SU-DHL-6 (cell line): ENCODE results near the gene CERT1.

Source experiments
- H2AFZ ChIP-seq: fragments of 200-600 bp; sonication (generic); 2 replicates; pipeline ENCODE4 v1.6.1; 2014; ENCODE audit warnings: low read depth, mild to moderate bottlenecking, moderate library complexity, mixed read lengths, antibody characterized with exemption, low read length; ENCODE audit not compliant: severe bottlenecking
- H3F3A ChIP-seq: fragments of 200-600 bp; shearing (Covaris generic); 2 replicates; pipeline ENCODE4 v1.6.0; 2016; ENCODE audit warnings: antibody characterized with exemption, mild to moderate bottlenecking; ENCODE audit not compliant: insufficient read depth
- H3K27ac ChIP-seq: fragments of 200-600 bp; sonication (generic); 2 replicates; pipeline ENCODE4 v1.5.1; 2016; ENCODE audit warnings: low read depth, mild to moderate bottlenecking, low read length, moderate library complexity, mixed read lengths
- H3K27me3 ChIP-seq: fragments of 200-600 bp; sonication (generic), shearing (Covaris generic); 2 replicates; pipeline ENCODE4 v1.6.0; 2014; ENCODE audit warnings: mild to moderate bottlenecking, low read length
- H3K36me3 ChIP-seq: fragments of 200-600 bp; sonication (generic); 2 replicates; pipeline ENCODE4 v1.6.1; 2014; ENCODE audit warnings: mild to moderate bottlenecking, low read length, mixed read lengths
- H3K4me2 ChIP-seq: fragments of 300-600, 200-600 bp; shearing (Covaris generic), sonication (generic); 2 replicates; pipeline ENCODE4 v1.6.0; 2014; ENCODE audit warnings: low read length, low read depth, mild to moderate bottlenecking; ENCODE audit not compliant: poor library complexity, severe bottlenecking
- H3K4me3 ChIP-seq: fragments of 200-600 bp; sonication (generic); 2 replicates; pipeline ENCODE4 v1.5.1; 2014; ENCODE audit warnings: antibody characterized with exemption, low read length, mild to moderate bottlenecking, mixed read lengths; ENCODE audit not compliant: insufficient read depth, poor library complexity, severe bottlenecking
- H3K79me2 ChIP-seq: fragments of 200-600 bp; sonication (generic); 2 replicates; pipeline ENCODE4 v1.6.1; 2014; ENCODE audit warnings: mild to moderate bottlenecking, low read length, moderate library complexity; ENCODE audit not compliant: insufficient read depth
- H3K9ac ChIP-seq: fragments of 200-600 bp; sonication (generic); 2 replicates; pipeline ENCODE4 v1.7.0; 2014; ENCODE audit warnings: mild to moderate bottlenecking, low read length
- H3K9me2 ChIP-seq: fragments of 200-600 bp; sonication (generic); replicated peaks from 2 replicates; pipeline ENCODE4 v1.6.1; 2014; ENCODE audit warnings: low read length; ENCODE audit not compliant: insufficient read depth
- H3K9me3 ChIP-seq: fragments of 200-600 bp; sonication (generic); 2 replicates; pipeline ENCODE4 v1.6.1; 2014; ENCODE audit warnings: low read length, mixed read lengths; ENCODE audit not compliant: insufficient read depth
- H4K20me1 ChIP-seq: fragments of 200-600 bp; sonication (generic); 2 replicates; pipeline ENCODE4 v1.6.1; 2014; ENCODE audit warnings: low read depth, mild to moderate bottlenecking, antibody characterized with exemption, low read length, moderate library complexity, mixed read lengths
- EZH2phosphoT487 ChIP-seq: fragments of 200-600 bp; sonication (generic), shearing (Covaris generic); conservative IDR thresholded peaks from 2 replicates; pipeline ENCODE4 v1.6.1; 2018; ENCODE audit warnings: mild to moderate bottlenecking, antibody characterized with exemption, low read length, moderate library complexity, mixed read lengths
- TF ChIP-seq, protein P1 (sequence below): fragments of 200-600 bp; sonication (generic); IDR thresholded peaks from one replicate; pipeline ENCODE4 v1.5.1; 2017; ENCODE audit warnings: antibody characterized with exemption, mild to moderate bottlenecking, low read length, moderate library complexity; ENCODE audit not compliant: insufficient read depth, poor library complexity, severe bottlenecking

CERT1 gene

GRCh38 chr5:75510836-75511434, 494 bp downstream of the CERT1 start:
- H4K20me1 ChIP-seq, result peaks cover 13% of the 10 kb centered on the region; the same call in 1 of the 2 replicates
- H3K4me2 ChIP-seq, result peak overlapping the region; percentile 80
- H3K79me2 ChIP-seq, result peaks cover 88% of the 10 kb centered on the region
- TF ChIP-seq, protein P1, sequence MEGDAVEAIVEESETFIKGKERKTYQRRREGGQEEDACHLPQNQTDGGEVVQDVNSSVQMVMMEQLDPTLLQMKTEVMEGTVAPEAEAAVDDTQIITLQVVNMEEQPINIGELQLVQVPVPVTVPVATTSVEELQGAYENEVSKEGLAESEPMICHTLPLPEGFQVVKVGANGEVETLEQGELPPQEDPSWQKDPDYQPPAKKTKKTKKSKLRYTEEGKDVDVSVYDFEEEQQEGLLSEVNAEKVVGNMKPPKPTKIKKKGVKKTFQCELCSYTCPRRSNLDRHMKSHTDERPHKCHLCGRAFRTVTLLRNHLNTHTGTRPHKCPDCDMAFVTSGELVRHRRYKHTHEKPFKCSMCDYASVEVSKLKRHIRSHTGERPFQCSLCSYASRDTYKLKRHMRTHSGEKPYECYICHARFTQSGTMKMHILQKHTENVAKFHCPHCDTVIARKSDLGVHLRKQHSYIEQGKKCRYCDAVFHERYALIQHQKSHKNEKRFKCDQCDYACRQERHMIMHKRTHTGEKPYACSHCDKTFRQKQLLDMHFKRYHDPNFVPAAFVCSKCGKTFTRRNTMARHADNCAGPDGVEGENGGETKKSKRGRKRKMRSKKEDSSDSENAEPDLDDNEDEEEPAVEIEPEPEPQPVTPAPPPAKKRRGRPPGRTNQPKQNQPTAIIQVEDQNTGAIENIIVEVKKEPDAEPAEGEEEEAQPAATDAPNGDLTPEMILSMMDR, result no peak
- no peak for TF ChIP-seq EZH2phosphoT487
- H3K36me3 ChIP-seq, result 0 out of 2 replicates have a peak, but pooled peaks cover 3% of the 10 kb centered on the region
- H3K9me2 ChIP-seq, result no peaks in the 10 kb centered on the region
- peaks cover 15% of the 10 kb centered on the region; the same call in 1 of the 2 replicates for H3F3A ChIP-seq
- peak overlapping the region; percentile 83 for H3K9ac ChIP-seq
- no peak overlapping the region; the same call in 1 of the 2 replicates for H3K27ac ChIP-seq
- H3K27me3 ChIP-seq, result no peaks in the 10 kb centered on the region
- no peaks in the 10 kb centered on the region for H3K9me3 ChIP-seq
- H3K4me3 ChIP-seq, result peak overlapping the region; percentile 82
- peak overlapping the region; percentile 80 for H2AFZ ChIP-seq

GRCh38 chr5:75510417-75510835, 1.0 kb downstream of the CERT1 start:
- Histone ChIP-seq H3K4me3 (peak overlapping the region; percentile 82), H3K9me3 (no peaks in the 10 kb centered on the region), H3K27ac (no peak overlapping the region), H3K9me2 (no peaks in the 10 kb centered on the region), H3K27me3 (no peaks in the 10 kb centered on the region), H3K79me2 (peaks cover 83% of the 10 kb centered on the region), H4K20me1 (peaks cover 13% of the 10 kb centered on the region; the same call in 1 of the 2 replicates), H3K4me2 (peak overlapping the region; percentile 80), H3K36me3 (0 out of 2 replicates have a peak, but pooled peaks cover 3% of the 10 kb centered on the region), H2AFZ (peak overlapping the region; percentile 80), H3K9ac (peak overlapping the region; percentile 83), H3F3A (peaks cover 15% of the 10 kb centered on the region; the same call in 1 of the 2 replicates)
- TF ChIP-seq, protein P1, result no peak
- TF ChIP-seq EZH2phosphoT487, result no peak

GRCh38 chr5:75509956-75510355, 1.5 kb downstream of the CERT1 start:
- Histone ChIP-seq H3F3A (peaks cover 15% of the 10 kb centered on the region; the same call in 1 of the 2 replicates), H4K20me1 (peaks cover 13% of the 10 kb centered on the region; the same call in 1 of the 2 replicates), H3K9me3 (no peaks in the 10 kb centered on the region), H3K36me3 (0 out of 2 replicates have a peak, but pooled peaks cover 3% of the 10 kb centered on the region), H3K9ac (peak overlapping the region; percentile 83), H2AFZ (no peak overlapping the region), H3K27me3 (no peaks in the 10 kb centered on the region), H3K79me2 (peaks cover 78% of the 10 kb centered on the region), H3K4me2 (peak overlapping the region; percentile 80), H3K9me2 (no peaks in the 10 kb centered on the region), H3K27ac (no peak overlapping the region), H3K4me3 (peak overlapping the region; percentile 82)
- no peak for TF ChIP-seq EZH2phosphoT487

DNA sequence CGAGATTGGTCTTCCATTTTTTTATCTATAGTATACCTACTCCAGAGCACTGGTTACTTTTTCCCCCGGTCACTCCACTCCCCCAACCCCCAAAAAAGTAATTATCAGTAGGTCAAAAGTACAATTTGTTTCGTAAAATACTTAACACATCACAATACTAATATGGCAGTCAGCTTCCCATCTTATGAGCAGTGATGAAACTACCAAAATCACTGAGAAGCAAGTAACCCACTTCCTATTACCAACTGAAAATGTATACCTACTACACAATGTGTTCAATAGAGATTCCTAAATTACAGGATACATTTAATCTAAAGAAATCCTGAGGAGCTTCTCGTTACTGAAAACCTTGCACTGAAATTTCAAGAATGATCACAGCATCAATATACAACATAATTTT, 1.9 kb downstream of the CERT1 start:
- H3K9me2 ChIP-seq, result no peaks in the 10 kb centered on the region
- no peaks in the 10 kb centered on the region for H3K9me3 ChIP-seq
- peak overlapping the region; percentile 83 for H3K9ac ChIP-seq
- H4K20me1 ChIP-seq, result peaks cover 13% of the 10 kb centered on the region; the same call in 1 of the 2 replicates
- no peak overlapping the region for H3K27ac ChIP-seq
- 0 out of 2 replicates have a peak, but pooled peaks cover 3% of the 10 kb centered on the region for H3K36me3 ChIP-seq
- H3K27me3 ChIP-seq, result no peaks in the 10 kb centered on the region
- H3K4me2 ChIP-seq, result peak overlapping the region; percentile 80
- H3K79me2 ChIP-seq, result peaks cover 74% of the 10 kb centered on the region
- peak overlapping the region; percentile 82 for H3K4me3 ChIP-seq
- no peak overlapping the region for H2AFZ ChIP-seq
- TF ChIP-seq EZH2phosphoT487, result no peak
- peaks cover 12% of the 10 kb centered on the region; the same call in 1 of the 2 replicates for H3F3A ChIP-seq
